ENCODE results near the gene MTERF4. TPM values are rescaled to one million over a fixed set of nuclear protein-coding genes. Genes with fewer than 3 reads are reported as not detected.

Gene MTERF4
- total and polyA plus RNA-seq, 3 experiments from 2014 or later, result 46.4 to 49.2 (median 48.0) TPM

DNA sequence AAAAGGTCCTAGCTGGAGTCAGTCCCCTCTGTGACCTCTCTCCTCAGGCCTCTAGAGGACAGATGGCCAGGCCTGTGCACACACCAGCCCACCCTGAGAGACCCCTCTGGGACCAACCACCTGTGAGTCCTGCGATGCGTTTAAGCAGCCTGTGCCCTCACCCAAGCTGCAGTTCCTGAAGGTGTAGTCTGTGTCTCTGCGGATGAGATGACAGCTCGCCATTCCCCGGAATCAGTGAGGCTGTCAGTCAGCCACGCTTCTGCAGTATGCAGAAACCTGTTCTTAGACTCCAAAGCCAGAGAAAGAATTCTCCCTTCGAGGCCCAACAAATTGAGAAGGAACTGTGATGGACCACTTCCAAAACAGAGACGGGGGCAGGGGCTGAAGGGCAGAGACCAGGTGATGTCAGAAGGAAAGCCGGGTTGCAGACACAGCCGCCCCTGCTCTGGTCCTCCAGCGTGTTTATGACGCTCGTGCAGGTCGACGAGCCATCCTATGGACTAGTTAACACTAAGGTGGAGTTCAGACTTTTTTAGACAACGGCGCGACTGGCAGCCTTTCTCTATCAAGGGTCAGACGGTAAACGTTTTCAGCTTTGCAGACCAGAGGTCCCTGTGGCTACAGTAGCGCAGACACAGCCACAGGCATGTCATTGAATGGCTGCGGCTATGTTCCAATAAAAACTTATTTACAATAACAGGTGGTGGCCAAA lies 10.2 kb downstream of the MTERF4 start:
- peaks cover 24 to 48% (median 42%) of the 10 kb centered on the region in 3 donors for H3K4me1 Mint-ChIP-seq
- Histone ChIP-seq H3K4me3 (ENCODE audit: low read length) (no peak overlapping the region), H3K9me3 (ENCODE audit: low read length) (no peaks in the 10 kb centered on the region), H3K27me3 (ENCODE audit: insufficient read depth, low read length, poor library complexity, severe bottlenecking) (no peaks in the 10 kb centered on the region), H3K36me3 (ENCODE audit: insufficient read depth, low read length) (peaks cover 53% of the 10 kb centered on the region), H3K4me1 (ENCODE audit: insufficient read depth, low read length) (peaks cover 25% of the 10 kb centered on the region), H3K27ac (ENCODE audit: low read depth, low read length) (no peak overlapping the region)
- ChIA-PET POLR2A (no interaction called here), CTCF (interaction anchor here (1.5 to 1.8 kb wide), 2 partner anchors 58 to 59 kb away, joined by 3 read pairs; partner anchors contain the start of gene PASK)
- H3K4me3 Mint-ChIP-seq, result no peak overlapping the region
- H3K27me3 Mint-ChIP-seq, result peaks cover 0 to 2% of the 10 kb centered on the region in 2 donors
- no peaks in the 10 kb centered on the region for H3K9me3 Mint-ChIP-seq
- peaks cover 9 to 91% (median 21%) of the 10 kb centered on the region in 3 donors for H3K36me3 Mint-ChIP-seq
- H3K27ac Mint-ChIP-seq, result peak overlapping the region in 3 of 8 donors; percentile 50 to 88 (median 51)
- DNase-seq, result no peak

DNA sequence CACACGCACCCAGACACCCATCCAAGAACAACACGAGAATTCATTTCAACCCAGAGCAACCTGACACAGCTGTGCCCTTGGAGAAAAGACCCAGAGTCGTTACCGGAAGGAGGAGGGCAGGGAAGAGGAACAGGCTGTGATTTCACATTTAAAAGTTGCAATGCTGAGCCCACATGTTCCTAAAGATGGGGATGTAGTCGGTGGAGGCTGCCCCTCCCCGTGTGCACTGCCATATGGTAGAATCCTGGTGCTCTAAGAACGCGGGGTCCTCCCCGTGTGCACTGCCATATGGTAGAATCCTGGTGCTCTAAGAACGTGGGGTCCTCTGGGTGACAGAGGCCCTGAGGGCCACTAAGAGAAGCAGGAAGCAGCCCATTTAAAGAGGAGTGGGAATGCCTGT lies 10.9 kb downstream of the MTERF4 start:
- no peaks in the 10 kb centered on the region for H3K9me3 ChIP-seq (ENCODE audit: low read length)
- CTCF ChIA-PET, result interaction anchor here (1.5 to 1.8 kb wide), 2 partner anchors 58 to 60 kb away, joined by 3 read pairs; partner anchors contain the start of gene PASK
- peaks cover 18% of the 10 kb centered on the region for H3K4me1 ChIP-seq (ENCODE audit: insufficient read depth, low read length)
- H3K36me3 ChIP-seq (ENCODE audit: insufficient read depth, low read length), result peaks cover 55% of the 10 kb centered on the region
- no peaks in the 10 kb centered on the region for H3K9me3 Mint-ChIP-seq
- peak overlapping the region in 4 of 8 donors; percentile 10 to 88 (median 34) for H3K27ac Mint-ChIP-seq
- POLR2A ChIA-PET, result no interaction called here
- peaks cover 19 to 41% (median 35%) of the 10 kb centered on the region in 3 donors for H3K4me1 Mint-ChIP-seq
- H3K27me3 Mint-ChIP-seq, result peaks cover 0 to 2% of the 10 kb centered on the region in 2 donors
- H3K4me3 ChIP-seq (ENCODE audit: low read length), result no peak overlapping the region
- no peak for DNase-seq
- H3K36me3 Mint-ChIP-seq, result peaks cover 15 to 91% (median 21%) of the 10 kb centered on the region in 3 donors
- no peaks in the 10 kb centered on the region for H3K27me3 ChIP-seq (ENCODE audit: insufficient read depth, low read length, poor library complexity, severe bottlenecking)
- no peak overlapping the region for H3K27ac ChIP-seq (ENCODE audit: low read depth, low read length)
- H3K4me3 Mint-ChIP-seq, result no peak overlapping the region

GRCh38 chr2:241088791-241089732 lies 13.0 kb downstream of the MTERF4 start:
- Histone ChIP-seq H3K9me3 (ENCODE audit: low read length) (no peaks in the 10 kb centered on the region), H3K27me3 (ENCODE audit: insufficient read depth, low read length, poor library complexity, severe bottlenecking) (no peaks in the 10 kb centered on the region), H3K4me3 (ENCODE audit: low read length) (no peak overlapping the region), H3K36me3 (ENCODE audit: insufficient read depth, low read length) (peaks cover 51% of the 10 kb centered on the region), H3K4me1 (ENCODE audit: insufficient read depth, low read length) (no peaks in the 10 kb centered on the region), H3K27ac (ENCODE audit: low read depth, low read length) (no peak overlapping the region)
- no peaks in the 10 kb centered on the region for H3K9me3 Mint-ChIP-seq
- H3K4me1 Mint-ChIP-seq, result peaks cover 4 to 25% (median 17%) of the 10 kb centered on the region in 3 donors
- peaks cover 16 to 85% (median 23%) of the 10 kb centered on the region in 3 donors for H3K36me3 Mint-ChIP-seq
- peak in 1 of 5 donors; percentile 49 for DNase-seq
- POLR2A ChIA-PET, result interaction anchor here (0.6 kb wide), 1 partner anchor 13 kb away, joined by 4 read pairs; no protein-coding TSS in a partner anchor
- CTCF ChIA-PET, result interaction anchor here (1.0 to 1.6 kb wide), 3 partner anchors 11 to 61 kb away, joined by 3 to 6 read pairs (median 3); partner anchors contain the start of genes PASK and PPP1R7
- H3K27me3 Mint-ChIP-seq, result peaks cover 0 to 2% of the 10 kb centered on the region in 2 donors
- H3K27ac Mint-ChIP-seq, result peak overlapping the region in 3 of 8 donors; percentile 12 to 35 (median 21)
- H3K4me3 Mint-ChIP-seq, result peak overlapping the region in 1 of 7 donors; percentile 27

DNA sequence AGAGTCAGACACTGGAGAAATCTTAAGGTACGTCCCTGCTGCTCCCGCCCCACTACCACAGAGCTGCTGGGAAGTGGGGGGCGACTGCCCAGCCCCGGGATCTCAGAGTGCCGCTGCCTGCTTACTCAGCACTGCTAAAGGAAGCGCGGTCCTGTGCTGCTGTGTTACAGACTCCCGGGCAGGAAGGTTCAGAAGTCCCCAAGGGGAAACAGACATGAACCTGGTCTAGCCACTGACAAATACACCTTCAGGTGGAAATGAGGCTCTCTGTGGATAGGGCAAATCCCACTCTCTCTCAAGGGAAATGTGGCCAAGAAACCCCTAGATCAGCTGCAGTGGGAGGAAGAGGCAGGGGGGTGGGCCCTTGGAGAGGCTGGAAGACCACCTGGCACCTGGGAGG lies 13.7 kb downstream of the MTERF4 start:
- no peak for DNase-seq
- Mint-ChIP-seq H3K4me3 (no peak overlapping the region), H3K27ac (no peak overlapping the region), H3K9me3 (no peaks in the 10 kb centered on the region), H3K27me3 (peaks cover 0 to 2% of the 10 kb centered on the region in 2 donors), H3K36me3 (peaks cover 16 to 79% (median 23%) of the 10 kb centered on the region in 3 donors), H3K4me1 (peaks cover 6 to 21% (median 17%) of the 10 kb centered on the region in 3 donors)
- H3K4me3 ChIP-seq (ENCODE audit: low read length), result no peak overlapping the region
- no peaks in the 10 kb centered on the region for H3K4me1 ChIP-seq (ENCODE audit: insufficient read depth, low read length)
- peaks cover 44% of the 10 kb centered on the region for H3K36me3 ChIP-seq (ENCODE audit: insufficient read depth, low read length)
- CTCF ChIA-PET, result interaction anchor here (1.1 kb wide), 1 partner anchor 10 kb away, joined by 3 read pairs; no protein-coding TSS in a partner anchor
- no peaks in the 10 kb centered on the region for H3K27me3 ChIP-seq (ENCODE audit: insufficient read depth, low read length, poor library complexity, severe bottlenecking)
- no peak overlapping the region for H3K27ac ChIP-seq (ENCODE audit: low read depth, low read length)
- H3K9me3 ChIP-seq (ENCODE audit: low read length), result no peaks in the 10 kb centered on the region
- POLR2A ChIA-PET, result no interaction called here

GRCh38 chr2:241087420-241088268 lies 14.4 kb downstream of the MTERF4 start:
- Histone ChIP-seq H3K36me3 (ENCODE audit: insufficient read depth, low read length) (peaks cover 44% of the 10 kb centered on the region), H3K27me3 (ENCODE audit: insufficient read depth, low read length, poor library complexity, severe bottlenecking) (no peaks in the 10 kb centered on the region), H3K9me3 (ENCODE audit: low read length) (no peaks in the 10 kb centered on the region), H3K4me3 (ENCODE audit: low read length) (no peak overlapping the region), H3K27ac (ENCODE audit: low read depth, low read length) (no peak overlapping the region), H3K4me1 (ENCODE audit: insufficient read depth, low read length) (no peaks in the 10 kb centered on the region)
- H3K4me3 Mint-ChIP-seq, result no peak overlapping the region
- H3K4me1 Mint-ChIP-seq, result peaks cover 9 to 22% (median 13%) of the 10 kb centered on the region in 3 donors
- POLR2A ChIA-PET, result no interaction called here
- CTCF ChIA-PET, result interaction anchor here (0.9 to 1.1 kb wide), 2 partner anchors 9 kb away, joined by 3 read pairs; no protein-coding TSS in a partner anchor
- H3K9me3 Mint-ChIP-seq, result no peaks in the 10 kb centered on the region
- peaks cover 0 to 2% of the 10 kb centered on the region in 2 donors for H3K27me3 Mint-ChIP-seq
- peak overlapping the region in 1 of 8 donors; percentile 84 for H3K27ac Mint-ChIP-seq
- H3K36me3 Mint-ChIP-seq, result peaks cover 16 to 74% (median 23%) of the 10 kb centered on the region in 3 donors
- DNase-seq, result no peak

- ChIA-PET POLR2A (no interaction called here), CTCF (no interaction called here)
- Histone ChIP-seq H3K4me3 (ENCODE audit: low read length) (no peak overlapping the region), H3K27ac (ENCODE audit: low read depth, low read length) (no peak overlapping the region), H3K36me3 (ENCODE audit: insufficient read depth, low read length) (peaks cover 36% of the 10 kb centered on the region), H3K9me3 (ENCODE audit: low read length) (no peaks in the 10 kb centered on the region), H3K27me3 (ENCODE audit: insufficient read depth, low read length, poor library complexity, severe bottlenecking) (no peaks in the 10 kb centered on the region), H3K4me1 (ENCODE audit: insufficient read depth, low read length) (no peaks in the 10 kb centered on the region)
- H3K27me3 Mint-ChIP-seq, result no peaks in the 10 kb centered on the region
- no peaks in the 10 kb centered on the region for H3K9me3 Mint-ChIP-seq
- H3K27ac Mint-ChIP-seq, result no peak overlapping the region
- H3K4me1 Mint-ChIP-seq, result peaks cover 0 to 23% (median 13%) of the 10 kb centered on the region in 3 donors
- no peak for DNase-seq
- no peak overlapping the region for H3K4me3 Mint-ChIP-seq
- H3K36me3 Mint-ChIP-seq, result peaks cover 16 to 50% (median 21%) of the 10 kb centered on the region in 3 donors
Measured at GRCh38 chr2:241084856-241085444, 17.1 kb downstream of the MTERF4 start.

- Mint-ChIP-seq H3K9me3 (no peaks in the 10 kb centered on the region), H3K27ac (peak overlapping the region in 6 of 8 donors; percentile 6 to 61 (median 20))
- DNase-seq, result no peak
Measured at GRCh38 chr2:241083091-241083415, 19.0 kb downstream of the MTERF4 start.

More at GRCh38 chr2:241083091-241083415, 19.0 kb downstream of the MTERF4 start:
- peaks cover 20% of the 10 kb centered on the region for H3K36me3 ChIP-seq (ENCODE audit: insufficient read depth, low read length)
- Mint-ChIP-seq H3K4me3 (peak overlapping the region in 1 of 7 donors; percentile 84), H3K4me1 (peaks cover 0 to 28% (median 16%) of the 10 kb centered on the region in 3 donors), H3K36me3 (peaks cover 16 to 33% (median 18%) of the 10 kb centered on the region in 3 donors), H3K27me3 (no peaks in the 10 kb centered on the region)
- CTCF ChIA-PET, result no interaction called here
- H3K27ac ChIP-seq (ENCODE audit: low read depth, low read length), result no peak overlapping the region
- peaks cover 3% of the 10 kb centered on the region for H3K4me1 ChIP-seq (ENCODE audit: insufficient read depth, low read length)
- H3K9me3 ChIP-seq (ENCODE audit: low read length), result no peaks in the 10 kb centered on the region
- no peaks in the 10 kb centered on the region for H3K27me3 ChIP-seq (ENCODE audit: insufficient read depth, low read length, poor library complexity, severe bottlenecking)
- H3K4me3 ChIP-seq (ENCODE audit: low read length), result no peak overlapping the region
- POLR2A ChIA-PET, result no interaction called here

All from CD8-positive, alpha-beta memory T cell (primary cell).